Measurements from ENCODE around the gene SETDB1. TPM values are rescaled to one million over a fixed set of nuclear protein-coding genes. Genes with fewer than 3 reads are reported as not detected.
"Not testable (repeated sequence)": the region's sequence is repeated elsewhere in the genome, so short reads cannot be mapped to it uniquely, and the experiment has no call there.

SETDB1 gene
- total RNA-seq, 1 donor from 2014 or later = 38.8 TPM

GRCh38 chr1:150928775-150929174 lies 2.6 kb downstream of the SETDB1 start:
- DNase-seq (ENCODE audit: low spot score) = not testable (repeated sequence)

- DNase-seq (ENCODE audit: low spot score) = no peak
Observed at GRCh38 chr1:150931773-150932172, 5.6 kb downstream of the SETDB1 start.

GRCh38 chr1:150944856-150945255 lies 18.7 kb downstream of the SETDB1 start:
- no peak for DNase-seq (ENCODE audit: low spot score)

GRCh38 chr1:150954708-150955107 lies 28.5 kb downstream of the SETDB1 start:
- no peak for DNase-seq (ENCODE audit: low spot score)

- no peak for DNase-seq (ENCODE audit: low spot score)
Observed at GRCh38 chr1:150955280-150955679, 29.1 kb downstream of the SETDB1 start.

GRCh38 chr1:150957666-150958065 lies 31.5 kb downstream of the SETDB1 start:
- no peak for DNase-seq (ENCODE audit: low spot score)

GRCh38 chr1:150960646-150961045 lies 34.5 kb downstream of the SETDB1 start:
- DNase-seq (ENCODE audit: low spot score) = no peak

- peak; percentile 28 for DNase-seq (ENCODE audit: low spot score)
Observed at GRCh38 chr1:150961756-150962155, 35.6 kb downstream of the SETDB1 start.

GRCh38 chr1:150963321-150964163 lies 37.4 kb downstream of the SETDB1 start:
- DNase-seq (ENCODE audit: low spot score) = no peak

- no peak for DNase-seq (ENCODE audit: low spot score)
Observed at GRCh38 chr1:150964164-150964489, 38.0 kb downstream of the SETDB1 start.

GRCh38 chr1:150965605-150966004 lies 39.4 kb downstream of the SETDB1 start:
- no peak for DNase-seq (ENCODE audit: low spot score)

- DNase-seq (ENCODE audit: low spot score) = no peak
Observed at GRCh38 chr1:150966011-150966410, 39.8 kb downstream of the SETDB1 start.

- no peak for DNase-seq (ENCODE audit: low spot score)
Observed at GRCh38 chr1:150967936-150968335, 41.8 kb downstream of the SETDB1 start.

- DNase-seq (ENCODE audit: low spot score) = no peak
Observed at GRCh38 chr1:150968491-150968890, 42.3 kb downstream of the SETDB1 start.

GRCh38 chr1:150969626-150970025 lies 43.5 kb downstream of the SETDB1 start:
- DNase-seq (ENCODE audit: low spot score) = no peak

- peak; percentile 65 for DNase-seq (ENCODE audit: low spot score)
Observed at GRCh38 chr1:150970808-150971582, 44.8 kb downstream of the SETDB1 start.

GRCh38 chr1:150971583-150972416 lies 45.6 kb downstream of the SETDB1 start:
- no peak for DNase-seq (ENCODE audit: low spot score)

GRCh38 chr1:150972417-150972940 lies 46.3 kb downstream of the SETDB1 start:
- no peak for DNase-seq (ENCODE audit: low spot score)

- DNase-seq (ENCODE audit: low spot score) = no peak
Observed at GRCh38 chr1:150973258-150973835, 47.2 kb downstream of the SETDB1 start.

GRCh38 chr1:150973836-150974579 lies 47.8 kb downstream of the SETDB1 start:
- DNase-seq (ENCODE audit: low spot score) = peak; percentile 20

Data from umbilical cord (tissue), 2 donors.